ENCODE data around the gene ADCK1.

Gene ADCK1

DNA sequence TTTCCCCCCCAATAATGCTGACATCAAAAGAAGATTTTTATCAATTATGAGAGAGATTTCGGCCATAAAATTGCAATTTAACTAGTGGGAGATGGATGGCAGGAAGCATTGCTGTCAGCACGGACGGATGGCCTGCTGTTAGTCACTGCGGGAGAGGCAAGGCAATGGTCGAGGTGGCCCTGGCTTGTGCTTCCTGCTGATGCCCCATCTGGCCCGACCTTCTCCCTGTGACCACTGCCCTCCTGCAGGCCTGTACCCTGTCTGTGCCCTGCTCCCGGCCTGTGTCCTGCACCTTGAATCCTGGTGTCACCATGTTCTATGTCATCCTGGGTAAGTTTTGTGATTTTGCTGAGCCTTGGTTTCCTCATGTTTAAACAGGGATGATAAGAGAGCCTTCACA, 67.6 kb downstream of the ADCK1 start:
- H3K9me3 ChIP-seq (ENCODE audit: control insufficient read depth, insufficient read depth, low read depth, low read length), result no peaks in the 10 kb centered on the region
- no peak overlapping the region for H3K27ac ChIP-seq (ENCODE audit: extremely low read depth, low read depth, low read length)
- no peaks in the 10 kb centered on the region for H3K36me3 ChIP-seq (ENCODE audit: control insufficient read depth in 2 of 2, insufficient read depth in 1 of 2, low read length in 2 of 2)
- POLR2A ChIA-PET, result no interaction called here
- CTCF ChIA-PET, result no interaction called here
- no peak overlapping the region for H3K4me3 ChIP-seq (ENCODE audit: low read depth, low read length)
- TF ChIP-seq, protein P1, sequence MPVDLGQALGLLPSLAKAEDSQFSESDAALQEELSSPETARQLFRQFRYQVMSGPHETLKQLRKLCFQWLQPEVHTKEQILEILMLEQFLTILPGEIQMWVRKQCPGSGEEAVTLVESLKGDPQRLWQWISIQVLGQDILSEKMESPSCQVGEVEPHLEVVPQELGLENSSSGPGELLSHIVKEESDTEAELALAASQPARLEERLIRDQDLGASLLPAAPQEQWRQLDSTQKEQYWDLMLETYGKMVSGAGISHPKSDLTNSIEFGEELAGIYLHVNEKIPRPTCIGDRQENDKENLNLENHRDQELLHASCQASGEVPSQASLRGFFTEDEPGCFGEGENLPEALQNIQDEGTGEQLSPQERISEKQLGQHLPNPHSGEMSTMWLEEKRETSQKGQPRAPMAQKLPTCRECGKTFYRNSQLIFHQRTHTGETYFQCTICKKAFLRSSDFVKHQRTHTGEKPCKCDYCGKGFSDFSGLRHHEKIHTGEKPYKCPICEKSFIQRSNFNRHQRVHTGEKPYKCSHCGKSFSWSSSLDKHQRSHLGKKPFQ (tag by site-specific recombination; IDR thresholded peaks at IDR 0.05), result no peak
- TF ChIP-seq ZNF223 (tag by site-specific recombination; IDR thresholded peaks at IDR 0.05) (no peak), ZBTB1 (tag by site-specific recombination; IDR thresholded peaks at IDR 0.05) (no peak), GLI4 (tag by site-specific recombination; IDR thresholded peaks at IDR 0.05) (no peak), ZNF658 (tag by site-specific recombination; IDR thresholded peaks at IDR 0.05) (no peak), ZNF639 (tag by site-specific recombination; IDR thresholded peaks at IDR 0.05) (no peak), ZNF560 (tag by site-specific recombination; IDR thresholded peaks at IDR 0.05; ENCODE audit: borderline replicate concordance) (no peak), EGR2 (tag by site-specific recombination; IDR thresholded peaks at IDR 0.05; ENCODE audit: low read depth) (no peak), ZNF707 (tag by site-specific recombination; IDR thresholded peaks at IDR 0.05) (no peak), ZNF211 (tag by site-specific recombination; IDR thresholded peaks at IDR 0.05; ENCODE audit: low read depth) (no peak), ZNF221 (tag by site-specific recombination; IDR thresholded peaks at IDR 0.05; ENCODE audit: borderline replicate concordance) (no peak), ZNF473 (tag by site-specific recombination; IDR thresholded peaks at IDR 0.05) (no peak)
- no peaks in the 10 kb centered on the region for H3K4me1 ChIP-seq (ENCODE audit: control insufficient read depth, insufficient read depth, low read length)

GRCh38 chr14:77868552-77869285, 68.8 kb downstream of the ADCK1 start:
- TF ChIP-seq ZNF747 (tag by site-specific recombination; IDR thresholded peaks at IDR 0.05), result no peak
- TF ChIP-seq ZNF660 (tag by site-specific recombination; IDR thresholded peaks at IDR 0.05), result no peak
- no peak for TF ChIP-seq ZSCAN30 (tag by site-specific recombination; IDR thresholded peaks at IDR 0.05)
- TF ChIP-seq ZNF10 (tag by site-specific recombination; IDR thresholded peaks at IDR 0.05), result no peak
- TF ChIP-seq, protein P2, sequence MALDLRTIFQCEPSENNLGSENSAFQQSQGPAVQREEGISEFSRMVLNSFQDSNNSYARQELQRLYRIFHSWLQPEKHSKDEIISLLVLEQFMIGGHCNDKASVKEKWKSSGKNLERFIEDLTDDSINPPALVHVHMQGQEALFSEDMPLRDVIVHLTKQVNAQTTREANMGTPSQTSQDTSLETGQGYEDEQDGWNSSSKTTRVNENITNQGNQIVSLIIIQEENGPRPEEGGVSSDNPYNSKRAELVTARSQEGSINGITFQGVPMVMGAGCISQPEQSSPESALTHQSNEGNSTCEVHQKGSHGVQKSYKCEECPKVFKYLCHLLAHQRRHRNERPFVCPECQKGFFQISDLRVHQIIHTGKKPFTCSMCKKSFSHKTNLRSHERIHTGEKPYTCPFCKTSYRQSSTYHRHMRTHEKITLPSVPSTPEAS (tag by site-specific recombination; IDR thresholded peaks at IDR 0.05), result no peak
- TF ChIP-seq ZNF707 (tag by site-specific recombination; IDR thresholded peaks at IDR 0.05), result no peak
- no peak for TF ChIP-seq ZBTB17 (tag by site-specific recombination; IDR thresholded peaks at IDR 0.05)
- TF ChIP-seq, protein P3, sequence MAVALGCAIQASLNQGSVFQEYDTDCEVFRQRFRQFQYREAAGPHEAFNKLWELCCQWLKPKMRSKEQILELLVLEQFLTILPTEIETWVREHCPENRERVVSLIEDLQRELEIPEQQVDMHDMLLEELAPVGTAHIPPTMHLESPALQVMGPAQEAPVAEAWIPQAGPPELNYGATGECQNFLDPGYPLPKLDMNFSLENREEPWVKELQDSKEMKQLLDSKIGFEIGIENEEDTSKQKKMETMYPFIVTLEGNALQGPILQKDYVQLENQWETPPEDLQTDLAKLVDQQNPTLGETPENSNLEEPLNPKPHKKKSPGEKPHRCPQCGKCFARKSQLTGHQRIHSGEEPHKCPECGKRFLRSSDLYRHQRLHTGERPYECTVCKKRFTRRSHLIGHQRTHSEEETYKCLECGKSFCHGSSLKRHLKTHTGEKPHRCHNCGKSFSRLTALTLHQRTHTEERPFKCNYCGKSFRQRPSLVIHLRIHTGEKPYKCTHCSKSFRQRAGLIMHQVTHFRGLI (tag by site-specific recombination; IDR thresholded peaks at IDR 0.05), result no peak
- TF ChIP-seq IKZF3 (tag by site-specific recombination; IDR thresholded peaks at IDR 0.05), result no peak
- TF ChIP-seq ZNF76 (tag by site-specific recombination; IDR thresholded peaks at IDR 0.05; ENCODE audit: borderline replicate concordance, low read depth), result no peak
- no peak for TF ChIP-seq MEIS1 (CRISPR knock-in tag; IDR thresholded peaks at IDR 0.05; ENCODE audit: borderline replicate concordance)
- TF ChIP-seq ZNF830 (tag by site-specific recombination; IDR thresholded peaks at IDR 0.05; ENCODE audit: low read depth), result no peak
- TF ChIP-seq ZNF169 (tag by site-specific recombination; IDR thresholded peaks at IDR 0.05), result no peak
- no peak for TF ChIP-seq KLF7 (tag by site-specific recombination; IDR thresholded peaks at IDR 0.05; ENCODE audit: borderline replicate concordance)
- no peak for TF ChIP-seq HOXD13 (CRISPR knock-in tag; IDR thresholded peaks at IDR 0.05; ENCODE audit: borderline replicate concordance)
- TF ChIP-seq PRDM1 (tag by site-specific recombination; IDR thresholded peaks at IDR 0.05), result no peak
- no peak for TF ChIP-seq ZNF184 (tag by site-specific recombination; IDR thresholded peaks at IDR 0.05)
- TF ChIP-seq BCL11A (tag by site-specific recombination; IDR thresholded peaks at IDR 0.05; ENCODE audit: low read depth), result no peak
- Histone ChIP-seq H3K27ac (ENCODE audit: extremely low read depth, low read depth, low read length) (no peak overlapping the region), H3K4me3 (ENCODE audit: low read depth, low read length) (no peak overlapping the region), H3K36me3 (ENCODE audit: control insufficient read depth in 2 of 2, insufficient read depth in 1 of 2, low read length in 2 of 2) (no peaks in the 10 kb centered on the region), H3K4me1 (ENCODE audit: control insufficient read depth, insufficient read depth, low read length) (no peaks in the 10 kb centered on the region), H3K9me3 (ENCODE audit: control insufficient read depth, insufficient read depth, low read depth, low read length) (no peaks in the 10 kb centered on the region)
- ChIA-PET CTCF (no interaction called here), POLR2A (no interaction called here)

Measured in HEK293 (cell line).